ENCODE data around the gene LAPTM5. TPM values are rescaled to one million over a fixed set of nuclear protein-coding genes. Genes with fewer than 3 reads are reported as not detected.

LAPTM5 gene
- total and polyA plus RNA-seq, 4 donors, result 18.0 to 46.2 (median 28.1) TPM

- Histone ChIP-seq H3K27ac (ENCODE audit: low read depth in 1 of 2, low read length in 2 of 2) (peak overlapping the region; percentile 52 to 73), H3K4me3 (ENCODE audit: low read depth in 1 of 3, low read length in 3 of 3) (peak overlapping the region; percentile 5 to 45 (median 21)), H3K27me3 (ENCODE audit: control insufficient read depth in 4 of 4, insufficient read depth in 4 of 4, low read length in 3 of 4) (no peaks in the 10 kb centered on the region), H3K4me1 (ENCODE audit: control insufficient read depth in 4 of 4, insufficient read depth in 4 of 4, low read length in 3 of 4) (peaks cover 0 to 7% (median 0%) of the 10 kb centered on the region in 4 donors), H3K9ac (ENCODE audit: low read depth in 1 of 2, low read length in 2 of 2) (no peak overlapping the region), H3K36me3 (ENCODE audit: control insufficient read depth in 4 of 4, insufficient read depth in 3 of 4, low read depth in 1 of 4, low read length in 3 of 4) (no peaks in the 10 kb centered on the region), H3K9me3 (ENCODE audit: control insufficient read depth in 4 of 4, low read length in 3 of 4) (no peaks in the 10 kb centered on the region)
- no peak for DNase-seq (ENCODE audit: low spot score)
- WGBS, result 87% methylated on average over 6 of the region's 6 CpGs
- TF ChIP-seq ATF3 (IDR thresholded peaks at IDR 0.05) (no peak), JUND (IDR thresholded peaks at IDR 0.05) (no peak), MAX (IDR thresholded peaks at IDR 0.05) (no peak), HNF4A (conservative IDR thresholded peaks at IDR 0.05) (no peak), RAD21 (IDR thresholded peaks at IDR 0.05) (no peak), SP1 (IDR thresholded peaks at IDR 0.05) (no peak), FOXA2 (IDR thresholded peaks at IDR 0.05) (no peak), FOXA1 (IDR thresholded peaks at IDR 0.05) (no peak), RXRA (IDR thresholded peaks at IDR 0.05) (no peak), NR2F2 (IDR thresholded peaks at IDR 0.05) (no peak), TAF1 (conservative IDR thresholded peaks at IDR 0.05) (no peak), GABPA (IDR thresholded peaks at IDR 0.05 in 1 of 2, conservative IDR thresholded peaks at IDR 0.05 in 1 of 2) (no peak)
Measured at GRCh38 chr1:30755334-30755733, 2.2 kb downstream of the LAPTM5 start.

GRCh38 chr1:30754684-30755171 lies 2.8 kb downstream of the LAPTM5 start:
- 81% methylated on average over 9 of the region's 9 CpGs for WGBS
- no peaks in the 10 kb centered on the region for H3K9me3 ChIP-seq (ENCODE audit: control insufficient read depth in 4 of 4, low read length in 3 of 4)
- no peaks in the 10 kb centered on the region for H3K36me3 ChIP-seq (ENCODE audit: control insufficient read depth in 4 of 4, insufficient read depth in 3 of 4, low read depth in 1 of 4, low read length in 3 of 4)
- H3K4me3 ChIP-seq (ENCODE audit: low read depth in 1 of 3, low read length in 3 of 3), result no peak overlapping the region
- H3K27ac ChIP-seq (ENCODE audit: low read depth in 1 of 2, low read length in 2 of 2), result no peak overlapping the region
- H3K27me3 ChIP-seq (ENCODE audit: control insufficient read depth in 4 of 4, insufficient read depth in 4 of 4, low read length in 3 of 4), result no peaks in the 10 kb centered on the region
- no peak overlapping the region for H3K9ac ChIP-seq (ENCODE audit: low read depth in 1 of 2, low read length in 2 of 2)
- H3K4me1 ChIP-seq (ENCODE audit: control insufficient read depth in 4 of 4, insufficient read depth in 4 of 4, low read length in 3 of 4), result peaks cover 0 to 7% (median 0%) of the 10 kb centered on the region in 4 donors
- DNase-seq (ENCODE audit: low spot score), result no peak
- TF ChIP-seq TAF1 (conservative IDR thresholded peaks at IDR 0.05), result no peak
- TF ChIP-seq YY1 (IDR thresholded peaks at IDR 0.05), result no peak
- TF ChIP-seq, protein P1, sequence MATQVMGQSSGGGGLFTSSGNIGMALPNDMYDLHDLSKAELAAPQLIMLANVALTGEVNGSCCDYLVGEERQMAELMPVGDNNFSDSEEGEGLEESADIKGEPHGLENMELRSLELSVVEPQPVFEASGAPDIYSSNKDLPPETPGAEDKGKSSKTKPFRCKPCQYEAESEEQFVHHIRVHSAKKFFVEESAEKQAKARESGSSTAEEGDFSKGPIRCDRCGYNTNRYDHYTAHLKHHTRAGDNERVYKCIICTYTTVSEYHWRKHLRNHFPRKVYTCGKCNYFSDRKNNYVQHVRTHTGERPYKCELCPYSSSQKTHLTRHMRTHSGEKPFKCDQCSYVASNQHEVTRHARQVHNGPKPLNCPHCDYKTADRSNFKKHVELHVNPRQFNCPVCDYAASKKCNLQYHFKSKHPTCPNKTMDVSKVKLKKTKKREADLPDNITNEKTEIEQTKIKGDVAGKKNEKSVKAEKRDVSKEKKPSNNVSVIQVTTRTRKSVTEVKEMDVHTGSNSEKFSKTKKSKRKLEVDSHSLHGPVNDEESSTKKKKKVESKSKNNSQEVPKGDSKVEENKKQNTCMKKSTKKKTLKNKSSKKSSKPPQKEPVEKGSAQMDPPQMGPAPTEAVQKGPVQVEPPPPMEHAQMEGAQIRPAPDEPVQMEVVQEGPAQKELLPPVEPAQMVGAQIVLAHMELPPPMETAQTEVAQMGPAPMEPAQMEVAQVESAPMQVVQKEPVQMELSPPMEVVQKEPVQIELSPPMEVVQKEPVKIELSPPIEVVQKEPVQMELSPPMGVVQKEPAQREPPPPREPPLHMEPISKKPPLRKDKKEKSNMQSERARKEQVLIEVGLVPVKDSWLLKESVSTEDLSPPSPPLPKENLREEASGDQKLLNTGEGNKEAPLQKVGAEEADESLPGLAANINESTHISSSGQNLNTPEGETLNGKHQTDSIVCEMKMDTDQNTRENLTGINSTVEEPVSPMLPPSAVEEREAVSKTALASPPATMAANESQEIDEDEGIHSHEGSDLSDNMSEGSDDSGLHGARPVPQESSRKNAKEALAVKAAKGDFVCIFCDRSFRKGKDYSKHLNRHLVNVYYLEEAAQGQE (IDR thresholded peaks at IDR 0.05), result no peak
- no peak for TF ChIP-seq MAX (IDR thresholded peaks at IDR 0.05)
- no peak for TF ChIP-seq RXRA (IDR thresholded peaks at IDR 0.05)

- WGBS, result 69% methylated on average over 13 of the region's 13 CpGs
- peaks cover 0 to 7% (median 0%) of the 10 kb centered on the region in 4 donors for H3K4me1 ChIP-seq (ENCODE audit: control insufficient read depth in 4 of 4, insufficient read depth in 4 of 4, low read length in 3 of 4)
- H3K4me3 ChIP-seq (ENCODE audit: low read depth in 1 of 3, low read length in 3 of 3), result no peak overlapping the region
- TF ChIP-seq MAX (IDR thresholded peaks at IDR 0.05) (no peak), FOXA2 (IDR thresholded peaks at IDR 0.05) (no peak), RAD21 (IDR thresholded peaks at IDR 0.05) (no peak), GABPA (IDR thresholded peaks at IDR 0.05 in 1 of 2, conservative IDR thresholded peaks at IDR 0.05 in 1 of 2) (no peak), NR2F2 (IDR thresholded peaks at IDR 0.05) (no peak), HNF4A (conservative IDR thresholded peaks at IDR 0.05) (no peak), EGR1 (IDR thresholded peaks at IDR 0.05; ENCODE audit: low read depth in 2 of 2) (no peak), SP1 (IDR thresholded peaks at IDR 0.05) (no peak), JUND (IDR thresholded peaks at IDR 0.05) (no peak), ZBTB33 (IDR thresholded peaks at IDR 0.05) (no peak), ATF3 (IDR thresholded peaks at IDR 0.05) (no peak)
- no peak overlapping the region for H3K9ac ChIP-seq (ENCODE audit: low read depth in 1 of 2, low read length in 2 of 2)
- no peak for DNase-seq (ENCODE audit: low spot score)
- H3K27me3 ChIP-seq (ENCODE audit: control insufficient read depth in 4 of 4, insufficient read depth in 4 of 4, low read length in 3 of 4), result no peaks in the 10 kb centered on the region
- no peaks in the 10 kb centered on the region for H3K36me3 ChIP-seq (ENCODE audit: control insufficient read depth in 4 of 4, insufficient read depth in 3 of 4, low read depth in 1 of 4, low read length in 3 of 4)
- H3K27ac ChIP-seq (ENCODE audit: low read depth in 1 of 2, low read length in 2 of 2), result peak overlapping the region in 1 of 2 donors; percentile 29
- H3K9me3 ChIP-seq (ENCODE audit: control insufficient read depth in 4 of 4, low read length in 3 of 4), result no peaks in the 10 kb centered on the region
Measured at GRCh38 chr1:30753660-30754123, 3.9 kb downstream of the LAPTM5 start.
